ENCODE measurements around the gene TRAT1. TPM values are rescaled to one million over a fixed set of nuclear protein-coding genes. Genes with fewer than 3 reads are reported as not detected.
A peak's percentile ranks its signal among the peaks of the same experiment; 100 is the strongest.

The TRAT1 gene
- total RNA-seq, 2 experiments from 2014 or later: 82.6 to 88.8 TPM

GRCh38 chr3:108833611-108834010 is 11.0 kb downstream of the TRAT1 start:
- DNase-seq (peak in 2 of 14 experiments; percentile 45 to 49), ATAC-seq (ENCODE audit: poor library complexity) (no peak)

GRCh38 chr3:108834551-108834950 is 12.0 kb downstream of the TRAT1 start:
- Mint-ChIP-seq H3K9me3 (no peaks in the 10 kb centered on the region), H3K27me3 (no peaks in the 10 kb centered on the region), H3K4me1 (ENCODE audit: low read depth) (peaks cover 95% of the 10 kb centered on the region), H3K36me3 (ENCODE audit: low read depth) (peaks cover 83% of the 10 kb centered on the region), H3K27ac (peak overlapping the region; percentile 85), H3K4me3 (peak overlapping the region; percentile 83)
- ATAC-seq (ENCODE audit: poor library complexity): peak; percentile 40
- Histone ChIP-seq H3K27me3 (ENCODE audit: control insufficient read depth in 1 of 2, insufficient read depth in 2 of 2, low read length in 2 of 2) (no peaks in the 10 kb centered on the region), H3K4me3 (ENCODE audit: low read length) (peak overlapping the region; percentile 37), H3K27ac (ENCODE audit: low read depth in 1 of 2, low read length in 2 of 2) (peak overlapping the region; percentile 39 to 65), H3K9me3 (ENCODE audit: control insufficient read depth in 1 of 2, insufficient read depth in 1 of 2, low read length in 2 of 2) (no peaks in the 10 kb centered on the region), H3K36me3 (ENCODE audit: insufficient read depth, low read length) (peaks cover 43% of the 10 kb centered on the region), H3K4me1 (ENCODE audit: insufficient read depth, low read length) (peaks cover 31% of the 10 kb centered on the region)
- intact Hi-C loops (cut with DNase I, micrococcal nuclease): loop anchor here (2.0 to 10.0 kb wide), 4 partner anchors 14 to 247 kb away; partner anchors contain the start of genes CIP2A (in 1 of the 2) and DZIP3 (in 1 of the 2)
- POLR2A ChIA-PET: interaction anchor here (0.7 to 7.1 kb wide), 13 partner anchors 8 to 245 kb away, joined by 3 to 101 read pairs (median 6); partner anchors contain the start of genes CIP2A, DZIP3 and TRAT1
- CTCF ChIA-PET: interaction anchor here (0.5 to 2.6 kb wide), 3 partner anchors 17 to 172 kb away, joined by 3 to 10 read pairs (median 6); no protein-coding TSS in a partner anchor
- peak in 3 of 14 experiments; percentile 44 to 69 (median 67) for DNase-seq
- TF ChIP-seq, protein P1, sequence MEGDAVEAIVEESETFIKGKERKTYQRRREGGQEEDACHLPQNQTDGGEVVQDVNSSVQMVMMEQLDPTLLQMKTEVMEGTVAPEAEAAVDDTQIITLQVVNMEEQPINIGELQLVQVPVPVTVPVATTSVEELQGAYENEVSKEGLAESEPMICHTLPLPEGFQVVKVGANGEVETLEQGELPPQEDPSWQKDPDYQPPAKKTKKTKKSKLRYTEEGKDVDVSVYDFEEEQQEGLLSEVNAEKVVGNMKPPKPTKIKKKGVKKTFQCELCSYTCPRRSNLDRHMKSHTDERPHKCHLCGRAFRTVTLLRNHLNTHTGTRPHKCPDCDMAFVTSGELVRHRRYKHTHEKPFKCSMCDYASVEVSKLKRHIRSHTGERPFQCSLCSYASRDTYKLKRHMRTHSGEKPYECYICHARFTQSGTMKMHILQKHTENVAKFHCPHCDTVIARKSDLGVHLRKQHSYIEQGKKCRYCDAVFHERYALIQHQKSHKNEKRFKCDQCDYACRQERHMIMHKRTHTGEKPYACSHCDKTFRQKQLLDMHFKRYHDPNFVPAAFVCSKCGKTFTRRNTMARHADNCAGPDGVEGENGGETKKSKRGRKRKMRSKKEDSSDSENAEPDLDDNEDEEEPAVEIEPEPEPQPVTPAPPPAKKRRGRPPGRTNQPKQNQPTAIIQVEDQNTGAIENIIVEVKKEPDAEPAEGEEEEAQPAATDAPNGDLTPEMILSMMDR (IDR thresholded peaks at IDR 0.05): no peak

More at GRCh38 chr3:108833611-108834010, 11.0 kb downstream of the TRAT1 start:
- Mint-ChIP-seq H3K9me3 (no peaks in the 10 kb centered on the region), H3K4me1 (ENCODE audit: low read depth) (peaks cover 94% of the 10 kb centered on the region), H3K27ac (peak overlapping the region; percentile 85), H3K4me3 (peak overlapping the region; percentile 83), H3K27me3 (no peaks in the 10 kb centered on the region), H3K36me3 (ENCODE audit: low read depth) (peaks cover 79% of the 10 kb centered on the region)
- Histone ChIP-seq H3K4me3 (ENCODE audit: low read length) (peak overlapping the region; percentile 37), H3K36me3 (ENCODE audit: insufficient read depth, low read length) (peaks cover 35% of the 10 kb centered on the region), H3K27me3 (ENCODE audit: control insufficient read depth in 1 of 2, insufficient read depth in 2 of 2, low read length in 2 of 2) (no peaks in the 10 kb centered on the region), H3K4me1 (ENCODE audit: insufficient read depth, low read length) (peaks cover 30% of the 10 kb centered on the region), H3K27ac (ENCODE audit: low read depth in 1 of 2, low read length in 2 of 2) (peak overlapping the region; percentile 39 to 65), H3K9me3 (ENCODE audit: control insufficient read depth in 1 of 2, insufficient read depth in 1 of 2, low read length in 2 of 2) (no peaks in the 10 kb centered on the region)
- TF ChIP-seq, protein P1 (IDR thresholded peaks at IDR 0.05): no peak
- CTCF ChIA-PET: interaction anchor here (2.1 to 2.9 kb wide), 3 partner anchors 12 to 171 kb away, joined by 6 to 14 read pairs (median 11); no protein-coding TSS in a partner anchor
- intact Hi-C loops (cut with DNase I, micrococcal nuclease): loop anchor here (2.0 to 10.0 kb wide), 5 partner anchors 13 to 246 kb away; partner anchors contain the start of genes CIP2A (in 1 of the 2) and DZIP3 (in 1 of the 2)
- POLR2A ChIA-PET: interaction anchor here (1.7 to 7.1 kb wide), 4 partner anchors 12 to 245 kb away, joined by 6 to 101 read pairs (median 16); partner anchors contain the start of genes CIP2A, DZIP3 and TRAT1

DNA sequence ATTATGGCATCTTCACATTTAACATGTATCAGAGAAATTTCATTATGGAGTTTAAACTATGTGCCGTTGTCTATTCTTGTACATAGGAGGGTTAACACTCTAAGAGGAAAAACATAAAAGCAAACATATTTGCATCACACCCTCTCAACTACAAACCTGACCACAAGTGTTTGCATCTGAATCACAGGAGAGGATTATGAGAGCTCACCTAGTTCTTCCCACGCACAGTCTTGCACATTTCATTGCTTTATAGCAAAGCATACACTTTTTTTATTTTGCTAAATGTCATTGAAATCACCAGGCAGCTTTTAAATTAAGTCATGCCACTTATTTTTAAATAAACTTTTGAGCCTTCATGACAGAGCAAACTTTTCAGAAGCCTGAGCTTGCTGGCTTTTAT is 12.5 kb downstream of the TRAT1 start:
- Mint-ChIP-seq H3K27me3 (no peaks in the 10 kb centered on the region), H3K4me1 (ENCODE audit: low read depth) (peaks cover 93% of the 10 kb centered on the region), H3K36me3 (ENCODE audit: low read depth) (peaks cover 82% of the 10 kb centered on the region), H3K4me3 (peak overlapping the region; percentile 83), H3K27ac (peak overlapping the region; percentile 85), H3K9me3 (no peaks in the 10 kb centered on the region)
- no peaks in the 10 kb centered on the region for H3K9me3 ChIP-seq (ENCODE audit: control insufficient read depth in 1 of 2, insufficient read depth in 1 of 2, low read length in 2 of 2)
- TF ChIP-seq, protein P1 (IDR thresholded peaks at IDR 0.05): no peak
- H3K27me3 ChIP-seq (ENCODE audit: control insufficient read depth in 1 of 2, insufficient read depth in 2 of 2, low read length in 2 of 2): no peaks in the 10 kb centered on the region
- peak in 5 of 14 experiments; percentile 46 to 84 (median 74) for DNase-seq
- POLR2A ChIA-PET: interaction anchor here (0.7 to 7.1 kb wide), 13 partner anchors 8 to 246 kb away, joined by 3 to 101 read pairs (median 6); partner anchors contain the start of genes CIP2A, DZIP3 and TRAT1
- peaks cover 49% of the 10 kb centered on the region for H3K36me3 ChIP-seq (ENCODE audit: insufficient read depth, low read length)
- peak overlapping the region; percentile 39 to 65 for H3K27ac ChIP-seq (ENCODE audit: low read depth in 1 of 2, low read length in 2 of 2)
- ATAC-seq (ENCODE audit: poor library complexity): peak; percentile 90
- H3K4me1 ChIP-seq (ENCODE audit: insufficient read depth, low read length): peaks cover 31% of the 10 kb centered on the region
- peak overlapping the region; percentile 37 for H3K4me3 ChIP-seq (ENCODE audit: low read length)
- intact Hi-C loops (cut with DNase I, micrococcal nuclease): loop anchor here in 1 of 2 experiments (1.0 to 10.0 kb wide), 4 partner anchors 11 to 50 kb away; no protein-coding TSS in a partner anchor
- CTCF ChIA-PET: interaction anchor here (0.5 to 2.6 kb wide), 5 partner anchors 11 to 173 kb away, joined by 3 to 10 read pairs (median 6); no protein-coding TSS in a partner anchor

Measured in CD4-positive, alpha-beta T cell (primary cell).